ENCODE data around the gene IFNA10.
"Not testable (repeated sequence)": the region's sequence is repeated elsewhere in the genome, so short reads cannot be mapped to it uniquely, and the experiment has no call there.

Gene IFNA10

DNA sequence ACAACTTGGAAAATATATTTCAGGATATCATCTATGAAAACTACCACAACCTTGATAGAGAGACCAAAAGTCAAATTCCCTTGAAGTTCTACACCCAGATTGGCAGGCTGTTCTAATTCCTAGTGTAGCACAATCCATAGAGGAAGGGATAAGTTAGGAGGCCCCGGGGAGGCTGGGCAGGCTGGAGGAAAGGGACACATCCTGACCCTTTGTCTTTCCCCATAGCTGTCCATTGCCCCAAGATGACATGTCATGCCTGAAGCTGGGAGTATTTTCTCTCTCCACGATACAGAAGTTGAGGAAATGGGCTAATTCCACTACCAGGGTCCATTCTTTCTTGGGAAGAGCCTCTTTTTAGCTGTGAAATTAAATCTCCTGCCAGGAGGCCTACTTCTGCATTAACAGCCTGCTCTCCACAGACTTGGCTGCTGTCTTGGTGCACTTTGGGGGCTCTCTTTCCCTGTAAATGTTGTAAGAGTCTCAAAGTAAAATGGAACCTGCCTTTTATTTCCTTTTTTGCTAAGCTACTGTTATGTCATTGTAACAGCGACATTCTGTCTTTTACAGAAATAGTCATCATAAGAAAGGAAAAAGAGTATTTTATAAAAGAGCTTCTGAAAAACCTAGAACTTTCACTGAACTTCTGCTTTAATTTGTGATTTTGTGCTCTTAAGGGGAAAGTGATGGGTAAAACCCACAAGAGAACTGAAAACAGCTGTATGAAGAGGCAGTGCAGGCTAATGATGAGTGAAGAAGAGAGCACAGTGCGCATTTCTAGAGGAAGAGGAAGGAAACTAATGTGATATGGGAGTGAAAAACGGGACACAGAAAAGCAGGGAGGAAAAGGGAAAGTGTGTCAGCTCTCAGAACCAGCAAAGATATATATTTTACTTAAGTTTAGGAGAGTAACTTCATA, 6.7 kb upstream of the IFNA10 start:
- H3K9me3 ChIP-seq (ENCODE audit: control insufficient read depth, insufficient read depth, low read length); H3K4me1 ChIP-seq (ENCODE audit: insufficient read depth, low read length); H3K9ac ChIP-seq (ENCODE audit: low read depth, low read length); H3K36me3 ChIP-seq (ENCODE audit: insufficient read depth, low read length): not testable (repeated sequence)

DNA sequence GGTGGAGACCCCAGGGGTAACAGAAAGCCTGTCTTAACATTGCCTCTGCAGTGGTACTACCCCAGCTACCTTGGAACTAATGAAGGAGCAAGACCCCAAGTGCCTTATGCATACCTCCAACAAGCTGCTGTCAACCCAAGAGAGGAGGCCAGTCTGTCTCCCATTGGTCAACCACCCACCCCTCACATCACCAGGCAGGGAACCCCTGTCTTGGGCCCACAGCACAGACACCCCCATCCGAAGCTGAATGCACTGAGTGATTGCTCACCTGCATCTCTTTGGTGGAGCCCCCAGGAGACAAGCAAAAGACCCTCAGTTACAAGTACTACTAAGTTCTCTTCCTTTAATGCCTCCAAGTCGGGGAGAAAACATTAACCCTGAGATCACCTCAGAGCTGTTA, 5.2 kb upstream of the IFNA10 start:
- not testable (repeated sequence) for H3K4me1 ChIP-seq (ENCODE audit: insufficient read depth, low read length); H3K9ac ChIP-seq (ENCODE audit: low read depth, low read length); H3K36me3 ChIP-seq (ENCODE audit: insufficient read depth, low read length); H3K9me3 ChIP-seq (ENCODE audit: control insufficient read depth, insufficient read depth, low read length)

DNA sequence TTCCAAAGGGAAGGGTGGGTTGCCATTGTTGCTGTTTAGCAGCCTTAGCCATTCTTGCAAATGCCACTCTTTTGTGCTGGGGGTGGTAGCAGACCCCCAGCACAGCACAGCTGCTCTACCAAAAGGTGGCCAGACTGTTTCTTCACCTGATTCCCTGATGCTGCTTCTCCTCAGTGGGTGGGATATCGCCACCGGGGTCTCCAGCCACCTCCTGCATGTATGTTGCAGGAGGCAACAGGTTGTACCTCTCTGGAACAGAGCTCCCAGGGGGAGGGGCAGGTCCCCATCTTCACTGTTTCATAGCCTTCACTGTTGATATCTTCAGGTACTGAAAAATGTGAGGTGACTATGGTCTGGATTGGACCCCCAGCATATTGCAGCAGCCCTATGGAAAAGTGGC, 3.8 kb upstream of the IFNA10 start:
- not testable (repeated sequence) for H3K4me1 ChIP-seq (ENCODE audit: insufficient read depth, low read length); H3K9me3 ChIP-seq (ENCODE audit: control insufficient read depth, insufficient read depth, low read length); H3K9ac ChIP-seq (ENCODE audit: low read depth, low read length); H3K36me3 ChIP-seq (ENCODE audit: insufficient read depth, low read length)

DNA sequence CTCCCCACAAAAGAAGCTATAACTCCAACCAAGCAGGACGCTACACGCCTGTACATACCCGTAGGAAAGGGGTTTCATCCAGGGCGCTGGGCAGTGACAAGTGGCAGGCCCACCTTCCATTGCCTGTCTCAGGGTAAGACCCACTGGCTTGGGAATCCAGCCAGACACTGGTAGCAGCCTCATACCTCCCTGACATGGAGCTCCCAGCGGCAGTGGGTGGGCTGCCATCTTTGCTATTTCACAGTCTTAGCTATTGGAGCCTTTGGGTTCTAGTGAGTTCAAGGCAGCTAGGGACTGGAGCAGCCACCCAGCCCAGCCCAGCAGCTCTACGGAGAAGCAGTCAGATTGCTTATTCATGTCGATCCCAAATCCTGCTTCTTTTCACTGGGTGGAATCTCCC, 3.4 kb upstream of the IFNA10 start:
- no peaks in the 10 kb centered on the region for H3K36me3 ChIP-seq (ENCODE audit: insufficient read depth, low read length)
- H3K9me3 ChIP-seq (ENCODE audit: control insufficient read depth, insufficient read depth, low read length), result no peaks in the 10 kb centered on the region
- no peaks in the 10 kb centered on the region for H3K4me1 ChIP-seq (ENCODE audit: insufficient read depth, low read length)
- no peak overlapping the region for H3K9ac ChIP-seq (ENCODE audit: low read depth, low read length)

DNA sequence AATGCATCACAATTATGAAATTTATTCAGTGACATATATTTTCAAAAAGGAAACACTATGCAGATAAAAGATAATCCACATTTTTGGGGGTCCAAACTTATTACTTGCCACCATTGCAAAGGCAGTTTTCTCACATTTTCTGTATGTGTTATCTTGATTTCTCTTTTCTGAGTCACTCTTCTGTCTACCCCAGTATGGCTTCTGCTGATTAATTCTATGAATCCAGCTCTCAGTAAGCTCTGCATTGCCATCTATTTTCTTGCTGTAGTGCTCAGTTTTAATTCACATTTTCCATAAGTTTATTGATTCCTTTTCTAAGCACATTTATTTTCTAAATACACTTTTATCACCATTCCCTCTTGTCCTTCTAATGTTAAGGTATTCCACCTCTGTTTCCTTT, 1.7 kb downstream of the IFNA10 start:
- Histone ChIP-seq H3K9me3 (ENCODE audit: control insufficient read depth, insufficient read depth, low read length) (no peaks in the 10 kb centered on the region), H3K9ac (ENCODE audit: low read depth, low read length) (no peak overlapping the region), H3K36me3 (ENCODE audit: insufficient read depth, low read length) (no peaks in the 10 kb centered on the region), H3K4me1 (ENCODE audit: insufficient read depth, low read length) (no peaks in the 10 kb centered on the region)

DNA sequence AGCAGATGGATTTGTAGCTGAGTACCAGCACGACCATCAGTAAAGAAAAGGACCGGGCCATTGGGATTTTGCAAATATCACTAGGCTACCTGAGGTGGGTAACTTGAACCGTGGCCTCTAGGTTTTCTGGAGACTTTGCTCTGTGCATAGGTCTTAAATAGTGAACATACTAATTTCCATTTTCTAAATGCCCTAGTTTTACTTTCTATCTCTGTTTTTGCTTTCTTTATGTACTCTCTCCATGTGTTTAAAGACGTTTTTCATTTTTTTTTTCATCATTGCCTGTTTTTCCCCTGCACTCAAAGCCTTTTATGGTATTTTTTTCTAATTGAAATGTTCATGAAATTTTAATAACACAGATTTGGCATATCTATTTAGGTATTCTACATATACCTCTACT, 4.8 kb downstream of the IFNA10 start, which contains the start of gene IFNA7:
IFNA7 (minus strand) TSS at position 101 of the 400 bp plus-strand sequence; CDS start at position 61, 40 bp downstream.
- H3K4me1 ChIP-seq (ENCODE audit: insufficient read depth, low read length); H3K9ac ChIP-seq (ENCODE audit: low read depth, low read length); H3K9me3 ChIP-seq (ENCODE audit: control insufficient read depth, insufficient read depth, low read length); H3K36me3 ChIP-seq (ENCODE audit: insufficient read depth, low read length): not testable (repeated sequence)

DNA sequence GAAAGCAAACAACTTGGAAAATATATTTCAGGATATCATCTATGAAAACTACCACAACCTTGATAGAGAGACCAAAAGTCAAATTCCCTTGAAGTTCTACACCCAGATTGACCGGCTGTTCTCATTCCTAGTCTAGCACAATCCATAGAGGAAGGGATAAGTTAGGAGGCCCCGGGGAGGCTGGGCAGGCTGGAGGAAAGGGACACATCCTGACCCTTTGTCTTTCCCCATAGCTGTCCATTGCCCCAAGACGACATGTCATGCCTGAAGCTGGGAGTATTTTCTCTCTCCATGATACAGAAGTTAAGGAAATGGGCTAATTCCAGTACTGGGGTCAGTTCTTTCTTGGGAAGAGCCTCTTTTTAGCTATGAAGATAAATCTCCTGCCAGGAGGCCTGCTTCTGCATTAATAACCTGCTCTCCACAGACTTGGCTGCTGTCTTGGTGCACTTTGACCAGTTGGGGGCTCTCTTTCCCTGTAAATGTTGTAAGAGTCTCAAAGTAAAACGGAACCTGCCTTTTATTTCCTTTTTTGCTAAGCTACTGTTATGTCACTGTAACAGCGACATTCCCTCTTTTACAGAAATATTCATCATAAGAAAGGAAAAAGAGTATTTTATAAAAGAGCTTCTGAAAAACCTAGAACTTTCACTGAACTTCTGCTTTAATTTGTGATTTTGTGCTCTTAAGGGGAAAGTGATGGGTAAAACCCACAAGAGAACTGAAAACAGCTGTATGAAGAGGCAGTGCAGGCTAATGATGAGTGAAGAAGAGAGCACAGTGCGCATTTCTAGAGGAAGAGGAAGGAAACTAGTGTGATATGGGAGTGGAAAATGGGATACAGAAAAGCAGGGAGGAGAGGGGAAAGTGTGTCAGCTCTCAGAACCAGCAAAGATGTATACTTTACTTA, 11.8 kb downstream of the IFNA10 start:
- H3K9me3 ChIP-seq (ENCODE audit: control insufficient read depth, insufficient read depth, low read length); H3K4me1 ChIP-seq (ENCODE audit: insufficient read depth, low read length); H3K9ac ChIP-seq (ENCODE audit: low read depth, low read length); H3K36me3 ChIP-seq (ENCODE audit: insufficient read depth, low read length): not testable (repeated sequence)

DNA sequence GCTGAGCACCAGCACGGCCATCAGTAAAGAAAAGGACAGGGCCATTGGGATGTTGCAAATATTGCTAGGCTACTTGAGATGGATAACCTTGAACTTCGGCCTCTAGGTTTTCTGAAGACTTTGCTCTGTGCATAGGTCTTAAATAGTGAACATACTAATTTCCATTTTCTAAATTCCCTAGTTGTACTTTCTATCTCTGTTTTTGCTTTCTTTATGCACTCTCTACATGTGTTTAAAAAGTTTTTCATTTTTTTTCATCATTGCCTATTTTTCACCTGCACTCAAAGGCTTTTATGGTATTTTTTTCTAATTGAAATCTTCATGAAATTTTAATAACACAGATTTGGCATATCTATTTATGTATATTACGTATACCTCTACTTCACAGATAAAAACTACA, 19.5 kb downstream of the IFNA10 start, which contains the start of gene IFNA4:
IFNA4 (minus strand) TSS at position 101 of the 400 bp plus-strand sequence; CDS start at position 45, 56 bp downstream.
- not testable (repeated sequence) for H3K4me1 ChIP-seq (ENCODE audit: insufficient read depth, low read length); H3K9me3 ChIP-seq (ENCODE audit: control insufficient read depth, insufficient read depth, low read length); H3K36me3 ChIP-seq (ENCODE audit: insufficient read depth, low read length); H3K9ac ChIP-seq (ENCODE audit: low read depth, low read length)

DNA sequence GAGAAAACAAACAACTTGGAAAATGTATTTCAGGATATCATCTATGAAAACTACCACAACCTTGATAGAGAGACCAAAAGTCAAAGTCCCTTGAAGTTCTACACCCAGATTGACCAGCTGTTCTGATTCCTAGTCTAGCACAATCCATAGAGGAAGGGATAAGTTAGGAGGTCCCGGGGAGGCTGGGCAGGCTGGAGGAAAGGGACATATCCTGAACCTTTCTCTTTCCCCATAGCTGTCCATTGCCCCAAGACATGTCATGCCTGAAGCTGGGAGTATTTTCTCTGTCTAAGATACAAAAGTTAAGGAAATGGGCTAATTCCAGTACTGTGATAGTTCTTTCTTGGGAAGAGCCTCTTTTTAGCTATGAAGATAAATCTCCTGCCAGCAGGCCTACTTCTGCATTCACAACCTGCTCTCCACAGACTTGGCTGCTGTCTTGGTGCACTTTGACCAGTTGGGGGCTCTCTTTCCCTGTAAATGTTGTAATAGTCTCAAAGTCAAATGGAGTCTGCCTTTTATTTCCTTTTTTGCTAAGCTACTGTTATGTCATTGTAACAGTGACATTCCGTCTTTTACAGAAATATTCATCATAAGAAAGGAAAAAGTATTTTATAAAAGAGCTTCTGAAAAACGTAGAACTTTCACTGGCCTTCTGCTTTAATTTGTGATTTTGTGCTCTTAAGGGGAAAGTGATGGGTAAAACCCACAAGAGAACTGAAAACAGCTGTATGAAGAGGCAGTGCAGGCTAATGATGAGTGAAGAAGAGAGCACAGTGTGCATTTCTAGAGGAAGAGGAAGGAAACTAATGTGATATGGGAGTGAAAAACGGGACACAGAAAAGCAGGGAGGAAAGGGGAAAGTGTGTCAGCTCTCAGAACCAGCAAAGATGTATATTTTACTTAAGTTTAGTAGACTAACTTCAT, 23.9 kb downstream of the IFNA10 start:
- not testable (repeated sequence) for H3K4me1 ChIP-seq (ENCODE audit: insufficient read depth, low read length); H3K9me3 ChIP-seq (ENCODE audit: control insufficient read depth, insufficient read depth, low read length); H3K36me3 ChIP-seq (ENCODE audit: insufficient read depth, low read length); H3K9ac ChIP-seq (ENCODE audit: low read depth, low read length)

DNA sequence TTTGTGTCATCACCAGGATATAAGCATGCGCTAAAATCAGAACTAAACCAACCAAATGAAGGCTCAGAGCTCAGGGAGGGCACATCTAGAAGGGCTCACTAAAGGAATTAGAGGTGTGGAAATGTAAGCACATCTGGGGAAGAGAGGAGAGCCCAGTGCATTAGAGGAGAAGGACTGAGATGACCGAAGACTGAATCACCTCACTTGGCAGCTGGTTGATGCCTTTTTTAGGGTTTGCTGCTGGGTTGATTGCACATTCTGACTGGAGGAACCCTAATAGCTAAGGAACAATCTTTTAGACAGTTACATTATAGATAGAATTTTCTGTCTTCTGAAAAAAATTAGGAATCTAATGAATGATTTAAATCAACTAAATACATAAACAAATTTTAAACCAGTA, 32.3 kb downstream of the IFNA10 start:
- no peaks in the 10 kb centered on the region for H3K4me1 ChIP-seq (ENCODE audit: insufficient read depth, low read length)
- H3K36me3 ChIP-seq (ENCODE audit: insufficient read depth, low read length), result no peaks in the 10 kb centered on the region
- no peaks in the 10 kb centered on the region for H3K9me3 ChIP-seq (ENCODE audit: control insufficient read depth, insufficient read depth, low read length)
- H3K9ac ChIP-seq (ENCODE audit: low read depth, low read length), result no peak overlapping the region

DNA sequence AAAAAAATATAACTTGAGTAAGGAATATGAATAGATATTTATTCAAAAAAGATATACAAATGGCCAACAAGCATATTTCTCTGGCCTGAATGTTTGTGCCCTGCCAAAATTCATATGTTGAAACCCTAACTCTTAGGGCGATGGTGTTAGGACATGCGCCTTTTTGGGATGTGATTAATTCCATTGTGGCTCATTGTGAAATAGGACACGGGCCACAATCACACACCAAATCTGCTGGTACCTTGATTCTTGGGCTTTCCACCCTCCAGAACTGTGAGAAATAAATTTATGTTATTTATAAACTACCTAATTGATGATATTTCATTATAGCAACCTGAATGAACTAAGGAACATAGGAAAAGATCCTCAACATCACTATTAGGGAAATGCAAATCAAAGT, 34.8 kb downstream of the IFNA10 start:
- H3K4me1 ChIP-seq (ENCODE audit: insufficient read depth, low read length), result no peaks in the 10 kb centered on the region
- no peaks in the 10 kb centered on the region for H3K9me3 ChIP-seq (ENCODE audit: control insufficient read depth, insufficient read depth, low read length)
- H3K36me3 ChIP-seq (ENCODE audit: insufficient read depth, low read length), result no peaks in the 10 kb centered on the region
- H3K9ac ChIP-seq (ENCODE audit: low read depth, low read length), result no peak overlapping the region

DNA sequence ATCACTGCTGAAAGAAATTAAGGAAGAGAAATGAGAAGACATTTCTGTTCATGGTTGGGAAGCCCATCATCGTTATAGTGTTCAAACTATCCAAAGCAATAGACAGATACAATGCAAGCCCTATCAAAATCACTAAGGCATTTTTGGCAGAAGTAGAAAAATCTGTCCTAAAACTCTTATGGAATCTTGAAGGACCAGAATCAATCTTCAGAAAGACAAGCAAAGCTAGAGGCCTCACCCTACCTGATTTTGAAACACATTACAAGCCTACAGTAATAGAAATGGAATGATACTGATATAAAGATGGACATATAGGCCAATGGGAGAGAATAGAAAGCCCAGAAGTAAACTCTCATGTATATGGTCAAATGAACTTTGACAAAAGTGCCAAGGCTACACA, 35.6 kb downstream of the IFNA10 start:
- Histone ChIP-seq H3K9ac (ENCODE audit: low read depth, low read length) (no peak overlapping the region), H3K4me1 (ENCODE audit: insufficient read depth, low read length) (no peaks in the 10 kb centered on the region), H3K36me3 (ENCODE audit: insufficient read depth, low read length) (no peaks in the 10 kb centered on the region)

DNA sequence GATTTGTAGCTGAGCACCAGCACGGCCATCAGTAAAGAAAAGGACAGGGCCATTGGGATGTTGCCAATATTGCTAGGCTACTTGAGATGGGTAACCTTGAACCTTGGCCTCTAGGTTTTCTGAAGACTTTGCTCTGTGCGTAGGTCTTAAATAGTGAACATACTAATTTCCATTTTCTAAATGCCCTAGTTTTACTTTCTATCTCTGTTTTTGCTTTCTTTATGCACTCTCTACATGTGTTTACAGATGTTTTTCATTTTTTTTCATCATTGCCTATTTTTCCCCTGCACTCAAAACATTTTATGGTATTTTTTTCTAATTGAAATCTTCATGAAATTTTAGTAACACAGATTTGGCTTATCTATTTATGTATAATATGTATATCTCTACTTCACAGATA, 40.4 kb downstream of the IFNA10 start, which contains the start of gene IFNA21:
IFNA21 (minus strand) TSS at position 101 of the 400 bp plus-strand sequence; CDS start at position 53, 48 bp downstream.
- H3K36me3 ChIP-seq (ENCODE audit: insufficient read depth, low read length); H3K9me3 ChIP-seq (ENCODE audit: control insufficient read depth, insufficient read depth, low read length); H3K4me1 ChIP-seq (ENCODE audit: insufficient read depth, low read length); H3K9ac ChIP-seq (ENCODE audit: low read depth, low read length): not testable (repeated sequence)

More for the DNA sequence above, 35.6 kb downstream of the IFNA10 start:
- H3K9me3 ChIP-seq (ENCODE audit: control insufficient read depth, insufficient read depth, low read length), result no peaks in the 10 kb centered on the region

DNA sequence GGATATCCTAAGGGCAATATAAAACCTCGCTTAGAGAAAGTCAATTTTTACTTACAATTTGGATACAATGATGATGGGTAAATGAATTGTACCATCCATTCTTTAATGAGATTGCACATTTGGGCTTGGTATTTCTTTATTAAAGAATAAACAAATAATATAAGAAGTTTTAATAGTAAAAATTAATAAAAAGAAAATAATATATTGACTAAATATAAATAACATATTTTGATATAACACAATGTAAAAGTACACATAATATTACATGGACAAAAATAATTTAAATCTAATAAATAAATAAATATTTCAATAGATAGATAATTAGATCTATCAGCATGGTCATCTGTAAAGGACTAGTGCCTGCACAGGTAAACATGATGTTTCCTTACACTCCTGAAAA, 41.4 kb downstream of the IFNA10 start:
- Histone ChIP-seq H3K4me1 (ENCODE audit: insufficient read depth, low read length) (no peaks in the 10 kb centered on the region), H3K9me3 (ENCODE audit: control insufficient read depth, insufficient read depth, low read length) (no peaks in the 10 kb centered on the region), H3K9ac (ENCODE audit: low read depth, low read length) (no peak overlapping the region), H3K36me3 (ENCODE audit: insufficient read depth, low read length) (no peaks in the 10 kb centered on the region)
